GM23248 (cell line): ENCODE measurements around the gene AIFM1. TPM values are rescaled to one million over a fixed set of nuclear protein-coding genes. Genes with fewer than 3 reads are reported as not detected.

ENCODE experiments used
- DNase-seq: peaks from one replicate; pipeline ENCODE4 v3.0.0-alpha.2; 2015
- H2AFZ ChIP-seq: fragments of 200-600 bp; sonication (generic); 2 replicates; pipeline ENCODE4 v1.6.1; 2016; ENCODE audit warnings: antibody characterized with exemption
- H3F3A ChIP-seq: fragments of 200-600 bp; sonication (generic); 2 replicates; pipeline ENCODE4 v1.6.1; 2016; ENCODE audit warnings: mild to moderate bottlenecking, antibody characterized with exemption, mixed run types; ENCODE audit not compliant: insufficient read depth
- H3K27ac ChIP-seq: fragments of 200-600 bp; sonication (generic); 2 replicates; pipeline ENCODE4 v1.5.1; 2016; ENCODE audit warnings: mild to moderate bottlenecking
- H3K27me3 ChIP-seq: fragments of 200-600 bp; sonication (generic); replicated peaks from 2 replicates; pipeline ENCODE4 v1.6.1; 2016; ENCODE audit warnings: mild to moderate bottlenecking; ENCODE audit not compliant: insufficient read depth
- H3K36me3 ChIP-seq: fragments of 200-600 bp; sonication (generic); 2 replicates; pipeline ENCODE4 v1.6.1; 2016; ENCODE audit warnings: low read depth, mild to moderate bottlenecking
- H3K4me1 ChIP-seq: fragments of 200-600 bp; sonication (generic); 2 replicates; pipeline ENCODE4 v1.6.1; 2016; ENCODE audit warnings: mild to moderate bottlenecking; ENCODE audit not compliant: insufficient read depth
- H3K4me2 ChIP-seq: fragments of 200-600 bp; sonication (generic); one replicate; pipeline ENCODE4 v1.6.1; 2016; ENCODE audit warnings: mild to moderate bottlenecking; ENCODE audit not compliant: unreplicated experiment
- H3K4me3 ChIP-seq: fragments of 200-600 bp; sonication (generic); 2 replicates; pipeline ENCODE4 v1.5.1; 2016; ENCODE audit warnings: mild to moderate bottlenecking
- H3K79me2 ChIP-seq: fragments of 200-600 bp; sonication (generic); 2 replicates; pipeline ENCODE4 v1.6.1; 2016; ENCODE audit warnings: mild to moderate bottlenecking; ENCODE audit not compliant: insufficient read depth
- H3K9ac ChIP-seq: fragments of 200-600 bp; sonication (generic); 2 replicates; pipeline ENCODE4 v1.6.1; 2016; ENCODE audit warnings: mild to moderate bottlenecking
- H3K9me2 ChIP-seq: fragments of 200-600 bp; sonication (generic); 2 replicates; pipeline ENCODE4 v1.6.1; 2016; ENCODE audit warnings: mixed run types, mild to moderate bottlenecking, moderate library complexity; ENCODE audit not compliant: insufficient read depth
- H3K9me3 ChIP-seq: fragments of 200-600 bp; sonication (generic); one replicate; pipeline ENCODE4 v1.6.1; 2017; ENCODE audit warnings: low read depth
- H4K20me1 ChIP-seq: fragments of 200-600 bp; sonication (generic); 2 replicates; pipeline ENCODE4 v1.6.0; 2016; ENCODE audit not compliant: insufficient read depth
- EZH2 ChIP-seq: fragments of 200-600 bp; sonication (generic); IDR thresholded peaks from 2 replicates; pipeline ENCODE4 v1.6.1; 2018; ENCODE audit warnings: antibody characterized with exemption, mild to moderate bottlenecking; ENCODE audit not compliant: insufficient read depth, poor library complexity, severe bottlenecking
- EZH2phosphoT487 ChIP-seq: fragments of 200-600 bp; sonication (generic); IDR thresholded peaks from 2 replicates; pipeline ENCODE4 v1.6.1; 2018; ENCODE audit warnings: antibody characterized with exemption, moderate library complexity, mild to moderate bottlenecking, low read depth; ENCODE audit not compliant: insufficient read depth
- WGBS, 2 experiments: methylation state at CpG; one replicate each; pipeline ENCODE4 v1.1.6; 2015 to 2017; ENCODE audit warnings: low lambda C conversion rate in 2 of 2, low coverage in 1 of 2; ENCODE audit errors: missing lambda C conversion rate in 2 of 2; 5-methylcytosine and 5-hydroxymethylcytosine counted together
- in situ Hi-C: fragments of 300-500 bp; cut with MboI; formaldehyde crosslinking; loops from 2 replicates; pipeline ENCODE4 v1.15.0; 2020
- polyA plus RNA-seq: library from polyadenylated mRNA; unstranded; fragments of >200 nt; fragmentation: Nextera tagmentation; extraction: Ambion mirVana; gene quantifications from 2 replicates; pipeline ENCODE4 v1.2.1, GENCODE V29; 2016
- total RNA-seq: library from RNA; depleted of rRNA; stranded (reverse); fragments of >200 nt; shearing (Covaris generic); gene quantifications from 2 replicates; pipeline ENCODE4 v1.2.3, GENCODE V29; 2014

AIFM1 gene
- total and polyA plus RNA-seq, 2 experiments from 2014 or later, result 14.6 to 22.5 TPM

- Histone ChIP-seq H3K9ac (peak overlapping the region; percentile 62), H2AFZ (peak overlapping the region; percentile 81), H3K9me3 (no peaks in the 10 kb centered on the region), H3K4me3 (peak overlapping the region; percentile 64), H3K27me3 (no peaks in the 10 kb centered on the region), H3K4me1 (peaks cover 17% of the 10 kb centered on the region), H3K79me2 (no peaks in the 10 kb centered on the region), H3F3A (peaks cover 15% of the 10 kb centered on the region), H3K36me3 (no peaks in the 10 kb centered on the region), H4K20me1 (no peaks in the 10 kb centered on the region), H3K27ac (no peak overlapping the region), H3K4me2 (peak overlapping the region; percentile 48), H3K9me2 (no peaks in the 10 kb centered on the region)
- in situ Hi-C loops, result no loop called here
- DNase-seq, result peak; percentile 11
- no peak for TF ChIP-seq EZH2phosphoT487
- TF ChIP-seq EZH2, result no peak
- 16 to 33% methylated on average over 17 to 18 of the region's 36 CpGs for WGBS, 2 experiments
These were observed 5.3 kb upstream of the AIFM1 start for GRCh38 chrX:130170752-130171445.

GRCh38 chrX:130167040-130167439 lies 1.4 kb upstream of the AIFM1 start:
- H3F3A ChIP-seq, result 0 out of 2 replicates have a peak, but pooled peaks cover 4% of the 10 kb centered on the region
- no peak for DNase-seq
- TF ChIP-seq EZH2phosphoT487, result no peak
- TF ChIP-seq EZH2, result no peak
- H3K4me3 ChIP-seq, result peak overlapping the region; percentile 98
- H4K20me1 ChIP-seq, result no peaks in the 10 kb centered on the region
- in situ Hi-C loops, result no loop called here
- H3K9me2 ChIP-seq, result no peaks in the 10 kb centered on the region
- H3K79me2 ChIP-seq, result peaks cover 31% of the 10 kb centered on the region
- no peaks in the 10 kb centered on the region for H3K9me3 ChIP-seq
- peak overlapping the region; percentile 90 for H2AFZ ChIP-seq
- H3K4me1 ChIP-seq, result peaks cover 6% of the 10 kb centered on the region
- no peak overlapping the region for H3K27ac ChIP-seq
- H3K4me2 ChIP-seq, result peak overlapping the region; percentile 80
- no peaks in the 10 kb centered on the region for H3K27me3 ChIP-seq
- H3K36me3 ChIP-seq, result no peaks in the 10 kb centered on the region
- WGBS, 2 experiments, result 67 to 74% methylated on average over 4 of the region's 4 CpGs
- peak overlapping the region; percentile 93 for H3K9ac ChIP-seq

- no peaks in the 10 kb centered on the region for H3K36me3 ChIP-seq
These were observed 799 bp upstream of the AIFM1 start for GRCh38 chrX:130166503-130166777.

GRCh38 chrX:130165181-130165702 lies 399 bp downstream of the AIFM1 start:
- TF ChIP-seq EZH2 (no peak), EZH2phosphoT487 (no peak)
- peaks cover 6% of the 10 kb centered on the region for H3K4me1 ChIP-seq
- H3K4me2 ChIP-seq, result peak overlapping the region; percentile 83
- H2AFZ ChIP-seq, result peak overlapping the region; percentile 90
- in situ Hi-C loops, result no loop called here
- DNase-seq, result peak; percentile 69
- 0 out of 2 replicates have a peak, but pooled peaks cover 4% of the 10 kb centered on the region for H3F3A ChIP-seq
- peak overlapping the region; percentile 98 for H3K4me3 ChIP-seq
- no peaks in the 10 kb centered on the region for H3K27me3 ChIP-seq
- no peaks in the 10 kb centered on the region for H3K9me2 ChIP-seq
- H3K36me3 ChIP-seq, result no peaks in the 10 kb centered on the region
- no peaks in the 10 kb centered on the region for H3K9me3 ChIP-seq
- peak overlapping the region; percentile 93 for H3K9ac ChIP-seq
- H3K27ac ChIP-seq, result peak overlapping the region; percentile 93
- WGBS, 2 experiments, result 0 to 3% methylated on average over 11 of the region's 32 CpGs
- peaks cover 45% of the 10 kb centered on the region for H3K79me2 ChIP-seq
- H4K20me1 ChIP-seq, result no peaks in the 10 kb centered on the region

More at GRCh38 chrX:130166503-130166777, 799 bp upstream of the AIFM1 start:
- Histone ChIP-seq H3K27me3 (no peaks in the 10 kb centered on the region), H3K9ac (peak overlapping the region; percentile 93), H3K4me3 (peak overlapping the region; percentile 98), H3K27ac (peak overlapping the region; percentile 93), H3K9me2 (no peaks in the 10 kb centered on the region), H3K4me1 (peaks cover 6% of the 10 kb centered on the region), H3K79me2 (peaks cover 37% of the 10 kb centered on the region), H2AFZ (peak overlapping the region; percentile 90), H3K4me2 (peak overlapping the region; percentile 80), H4K20me1 (no peaks in the 10 kb centered on the region), H3F3A (0 out of 2 replicates have a peak, but pooled peaks cover 4% of the 10 kb centered on the region), H3K9me3 (no peaks in the 10 kb centered on the region)
- DNase-seq, result no peak
- TF ChIP-seq EZH2phosphoT487, result no peak
- in situ Hi-C loops, result no loop called here
- 0% methylated on average over 4 of the region's 4 CpGs for WGBS, 2 experiments
